ENCODE results near the gene SLC10A1.

GRCh38 chr14:69754487-69754886, 42.6 kb downstream of the SLC10A1 start:
- TF ChIP-seq CTCF (conservative IDR thresholded peaks at IDR 0.05; ENCODE audit: low read depth, low read length) (no peak), EZH2 (IDR thresholded peaks at IDR 0.05; ENCODE audit: low read length, unreplicated experiment) (no peak)
